Mesenchymal stem cell (in vitro differentiated cells and primary cell): ENCODE measurements around the gene RAP1GAP2.

Source experiments
- DNase-seq: peaks from one replicate; pipeline ENCODE4 v3.0.0-alpha.2; 2013
- H2AFZ ChIP-seq: one replicate; pipeline ENCODE4 v1.6.1; 2013; ENCODE audit warnings: low read depth, mild to moderate bottlenecking, control low read depth, inconsistent platforms, low read length, moderate library complexity
- H2AK5ac ChIP-seq: 2 replicates; pipeline ENCODE4 v1.6.1; 2013; ENCODE audit warnings: low read length, moderate library complexity, mild to moderate bottlenecking, inconsistent platforms; ENCODE audit not compliant: severe bottlenecking
- H2BK120ac ChIP-seq: one replicate; pipeline ENCODE4 v1.6.1; 2013; ENCODE audit warnings: low read depth, mild to moderate bottlenecking, inconsistent platforms, low read length, moderate library complexity
- H2BK12ac ChIP-seq, 2 experiments: one replicate each; pipeline ENCODE4 v1.6.1; 2013; ENCODE audit warnings: inconsistent platforms in 2 of 2, low read length in 2 of 2, mild to moderate bottlenecking in 2 of 2, moderate library complexity in 2 of 2, control low read depth in 1 of 2
- H2BK15ac ChIP-seq: one replicate; pipeline ENCODE4 v1.6.1; 2013; ENCODE audit warnings: mild to moderate bottlenecking, low read depth, inconsistent platforms; ENCODE audit not compliant: poor library complexity, severe bottlenecking
- H2BK5ac ChIP-seq: 2 replicates; pipeline ENCODE4 v1.6.1; 2013; ENCODE audit warnings: low read depth, mild to moderate bottlenecking, low read length, control low read depth, inconsistent platforms; ENCODE audit not compliant: poor library complexity, severe bottlenecking
- H3K14ac ChIP-seq, 2 experiments: one replicate each; pipeline ENCODE4 v1.6.1; 2013; ENCODE audit warnings: inconsistent platforms in 2 of 2, low read length in 2 of 2, control low read depth in 1 of 2, mild to moderate bottlenecking in 1 of 2, moderate library complexity in 1 of 2
- H3K18ac ChIP-seq, 2 experiments: one replicate each; pipeline ENCODE4 v1.6.1; 2013; ENCODE audit warnings: inconsistent platforms in 2 of 2, low read length in 2 of 2, control low read depth in 1 of 2, low read depth in 1 of 2, mild to moderate bottlenecking in 1 of 2
- H3K23ac ChIP-seq, 2 experiments: one replicate each; pipeline ENCODE4 v1.6.1; 2013; ENCODE audit warnings: inconsistent platforms in 2 of 2, low read length in 2 of 2, mild to moderate bottlenecking in 2 of 2, moderate library complexity in 2 of 2, control low read depth in 1 of 2
- H3K27ac ChIP-seq: 2 replicates; pipeline ENCODE4 v1.5.1; 2013; ENCODE audit warnings: mild to moderate bottlenecking, moderate library complexity, low read length, control low read depth, inconsistent platforms; ENCODE audit not compliant: poor library complexity, severe bottlenecking
- H3K27me3 ChIP-seq, 2 experiments: 2 replicates each; pipeline versions ENCODE4 v1.6.1 to v1.7.0; 2013; ENCODE audit warnings: low read length in 2 of 2, mild to moderate bottlenecking in 2 of 2, moderate library complexity in 2 of 2, control low read depth in 1 of 2, inconsistent platforms in 1 of 2; ENCODE audit not compliant: control insufficient read depth in 1 of 2, insufficient read depth in 1 of 2
- H3K36me3 ChIP-seq, 2 experiments: 2 replicates each; pipeline versions ENCODE4 v1.6.1 to v1.7.0; 2013; ENCODE audit warnings: low read length in 2 of 2, control low read depth in 1 of 2, inconsistent platforms in 1 of 2, low read depth in 1 of 2, mild to moderate bottlenecking in 1 of 2; ENCODE audit not compliant: insufficient read depth in 2 of 2, control insufficient read depth in 1 of 2
- H3K4ac ChIP-seq, 2 experiments: one replicate each; pipeline ENCODE4 v1.6.1; 2013; ENCODE audit warnings: inconsistent platforms in 2 of 2, low read length in 2 of 2, mild to moderate bottlenecking in 2 of 2, moderate library complexity in 2 of 2, control low read depth in 1 of 2, low read depth in 1 of 2
- H3K4me1 ChIP-seq: 2 replicates; pipeline ENCODE4 v1.6.1; 2013; ENCODE audit warnings: low read depth, low read length, control low read depth; ENCODE audit not compliant: control insufficient read depth, insufficient read depth
- H3K4me2 ChIP-seq: 2 replicates; pipeline ENCODE4 v1.6.1; 2013; ENCODE audit warnings: low read length, mild to moderate bottlenecking, inconsistent platforms; ENCODE audit not compliant: poor library complexity, severe bottlenecking
- H3K4me3 ChIP-seq, 2 experiments: 2 replicates each; pipeline versions ENCODE4 v1.5.1 to v1.7.0; 2013; ENCODE audit warnings: low read length in 2 of 2, mild to moderate bottlenecking in 2 of 2, control low read depth in 1 of 2, low read depth in 1 of 2; ENCODE audit not compliant: insufficient read depth in 1 of 2
- H3K79me1 ChIP-seq: replicated peaks from 2 replicates; pipeline ENCODE4 v1.6.1; 2013; ENCODE audit warnings: mild to moderate bottlenecking, control low read depth, low read length, inconsistent platforms; ENCODE audit not compliant: poor library complexity, severe bottlenecking
- H3K9ac ChIP-seq: 2 replicates; pipeline ENCODE4 v1.7.0; 2013; ENCODE audit warnings: mild to moderate bottlenecking, low read length, moderate library complexity
- H3K9me3 ChIP-seq: 2 replicates; pipeline ENCODE4 v1.7.0; 2013; ENCODE audit warnings: mild to moderate bottlenecking, low read length; ENCODE audit not compliant: control insufficient read depth
- H4K8ac ChIP-seq: one replicate; pipeline ENCODE4 v1.6.1; 2013; ENCODE audit warnings: inconsistent platforms, mild to moderate bottlenecking, low read length, moderate library complexity
- H4K91ac ChIP-seq: one replicate; pipeline ENCODE4 v1.6.1; 2013; ENCODE audit warnings: mild to moderate bottlenecking, low read length, inconsistent platforms
- WGBS: methylation state at CpG from one replicate; pipeline ENCODE4 v1.1.7; 2013; ENCODE audit warnings: mixed read lengths; 5-methylcytosine and 5-hydroxymethylcytosine counted together

RAP1GAP2 gene

DNA sequence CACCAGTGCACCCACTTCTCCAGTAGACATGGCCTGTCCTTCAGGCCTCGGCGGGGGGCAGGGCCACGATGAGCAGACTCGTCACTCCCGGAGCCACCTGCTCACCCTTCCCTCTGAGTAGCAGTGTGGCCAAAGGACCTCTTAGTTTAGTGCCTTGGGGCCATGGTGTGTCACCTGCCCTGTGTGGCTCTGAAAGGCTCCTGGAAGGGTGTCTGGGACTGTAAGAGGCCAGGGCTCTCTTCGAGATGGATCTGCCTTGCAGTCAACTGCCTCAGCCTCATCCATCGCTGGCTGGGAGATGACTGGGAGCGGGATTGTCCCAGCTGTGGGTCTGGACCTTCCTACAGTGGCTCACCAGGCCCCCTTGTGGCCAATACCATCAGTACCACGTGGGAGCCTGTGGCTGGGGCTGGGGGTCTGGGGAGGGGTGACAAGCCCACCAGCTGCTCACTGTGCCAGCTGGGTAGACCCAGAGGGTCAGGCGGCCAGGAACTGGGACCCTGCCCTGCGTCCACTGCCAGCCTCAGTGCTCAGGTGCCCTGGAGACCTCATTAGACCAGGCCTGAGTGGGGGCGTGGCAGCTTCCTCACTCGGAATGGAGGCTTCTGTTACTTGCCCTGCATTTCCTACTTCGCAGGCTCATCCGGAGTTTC is 133.8 kb downstream of the RAP1GAP2 start:
- H2AFZ ChIP-seq: no peak overlapping the region
- no peaks in the 10 kb centered on the region for H3K9me3 ChIP-seq
- H4K91ac ChIP-seq: no peak overlapping the region
- no peak overlapping the region for H2BK120ac ChIP-seq
- H3K36me3 ChIP-seq: peaks cover 0 to 16% of the 10 kb centered on the region in 2 experiments
- no peak overlapping the region for H3K14ac ChIP-seq
- no peak overlapping the region for H3K4me3 ChIP-seq
- H4K8ac ChIP-seq: no peak overlapping the region
- H2BK5ac ChIP-seq: no peak overlapping the region
- no peak overlapping the region for H3K18ac ChIP-seq
- H3K9ac ChIP-seq: no peak overlapping the region
- DNase-seq: peak; percentile 5
- no peak overlapping the region for H2BK12ac ChIP-seq
- no peak overlapping the region for H3K4ac ChIP-seq
- peaks cover 4% of the 10 kb centered on the region for H3K79me1 ChIP-seq
- H3K27ac ChIP-seq: no peak overlapping the region
- H3K23ac ChIP-seq: no peak overlapping the region
- H3K4me1 ChIP-seq: peaks cover 29% of the 10 kb centered on the region
- H3K27me3 ChIP-seq: peaks cover 0 to 28% of the 10 kb centered on the region in 2 experiments
- no peak overlapping the region for H3K4me2 ChIP-seq
- no peak overlapping the region for H2AK5ac ChIP-seq
- 70% methylated on average over 14 of the region's 15 CpGs for WGBS
- no peak overlapping the region for H2BK15ac ChIP-seq

GRCh38 chr17:2931876-2932275 is 135.6 kb downstream of the RAP1GAP2 start:
- no peak overlapping the region for H2AK5ac ChIP-seq

GRCh38 chr17:2932946-2933345 is 136.7 kb downstream of the RAP1GAP2 start:
- Histone ChIP-seq H2BK15ac (no peak overlapping the region), H3K14ac (no peak overlapping the region), H3K79me1 (peaks cover 4% of the 10 kb centered on the region), H2BK5ac (no peak overlapping the region), H3K4ac (no peak overlapping the region), H2AFZ (no peak overlapping the region), H3K4me2 (no peak overlapping the region), H3K23ac (peak overlapping the region in 1 of 2 experiments; percentile 14), H3K9me3 (no peaks in the 10 kb centered on the region), H2BK120ac (no peak overlapping the region), H3K27ac (no peak overlapping the region), H4K8ac (no peak overlapping the region), H2AK5ac (no peak overlapping the region), H3K18ac (no peak overlapping the region), H2BK12ac (no peak overlapping the region), H3K4me1 (peaks cover 20% of the 10 kb centered on the region), H3K27me3 (peaks cover 0 to 38% of the 10 kb centered on the region in 2 experiments), H3K4me3 (peak overlapping the region in 1 of 2 experiments; percentile 24), H3K36me3 (peaks cover 0 to 12% of the 10 kb centered on the region in 2 experiments), H3K9ac (no peak overlapping the region), H4K91ac (no peak overlapping the region)
- WGBS: 80% methylated on average over 12 of the region's 12 CpGs
- DNase-seq: no peak

More at GRCh38 chr17:2931876-2932275, 135.6 kb downstream of the RAP1GAP2 start:
- H3K4me2 ChIP-seq: no peak overlapping the region
- H3K27ac ChIP-seq: no peak overlapping the region
- no peak overlapping the region for H4K91ac ChIP-seq
- H3K9ac ChIP-seq: no peak overlapping the region
- H3K27me3 ChIP-seq: peaks cover 0 to 34% of the 10 kb centered on the region in 2 experiments
- H3K14ac ChIP-seq: no peak overlapping the region
- H3K4me3 ChIP-seq: no peak overlapping the region
- no peak overlapping the region for H2BK120ac ChIP-seq
- DNase-seq: no peak
- H3K4ac ChIP-seq: no peak overlapping the region
- no peak overlapping the region for H2AFZ ChIP-seq
- peaks cover 20% of the 10 kb centered on the region for H3K4me1 ChIP-seq
- H2BK5ac ChIP-seq: no peak overlapping the region
- H3K23ac ChIP-seq: no peak overlapping the region
- H3K36me3 ChIP-seq: peaks cover 0 to 12% of the 10 kb centered on the region in 2 experiments
- no peak overlapping the region for H4K8ac ChIP-seq
- no peak overlapping the region for H3K18ac ChIP-seq
- no peak overlapping the region for H2BK15ac ChIP-seq
- 75% methylated on average over 10 of the region's 10 CpGs for WGBS
- peaks cover 4% of the 10 kb centered on the region for H3K79me1 ChIP-seq
- H2BK12ac ChIP-seq: no peak overlapping the region
- no peaks in the 10 kb centered on the region for H3K9me3 ChIP-seq

DNA sequence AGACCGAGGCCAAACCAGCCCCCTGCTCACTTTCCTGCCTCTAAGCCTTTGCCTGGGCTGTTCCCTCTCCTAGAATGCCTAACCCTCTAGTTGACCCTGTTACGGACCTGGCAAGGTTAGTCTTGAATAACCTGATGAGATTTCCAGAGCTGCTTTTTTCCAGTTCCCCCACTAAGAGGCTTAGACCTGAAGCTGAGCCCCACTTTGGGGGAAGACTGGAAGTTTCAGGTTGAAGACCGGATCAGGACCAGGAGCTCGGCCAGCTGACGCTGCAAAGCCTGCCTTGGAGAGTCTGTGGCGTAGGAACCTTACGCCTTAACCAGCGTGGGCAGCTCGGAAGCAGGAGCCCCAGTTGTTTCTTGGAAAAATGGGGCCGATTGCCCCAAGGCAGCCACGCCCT is 137.4 kb downstream of the RAP1GAP2 start:
- Histone ChIP-seq H3K9ac (no peak overlapping the region), H2BK12ac (no peak overlapping the region), H3K4me2 (no peak overlapping the region), H3K23ac (no peak overlapping the region), H4K8ac (no peak overlapping the region), H3K4ac (no peak overlapping the region), H2AFZ (no peak overlapping the region), H3K9me3 (no peaks in the 10 kb centered on the region), H3K4me3 (no peak overlapping the region), H3K14ac (no peak overlapping the region), H3K36me3 (peaks cover 0 to 7% of the 10 kb centered on the region in 2 experiments), H2AK5ac (no peak overlapping the region), H3K27ac (no peak overlapping the region), H2BK15ac (no peak overlapping the region), H3K18ac (no peak overlapping the region), H3K4me1 (peaks cover 20% of the 10 kb centered on the region), H3K27me3 (peaks cover 0 to 32% of the 10 kb centered on the region in 2 experiments), H3K79me1 (peaks cover 3% of the 10 kb centered on the region), H2BK120ac (no peak overlapping the region), H4K91ac (no peak overlapping the region), H2BK5ac (no peak overlapping the region)
- 90% methylated on average over 11 of the region's 11 CpGs for WGBS
- no peak for DNase-seq
